H1 (cell line): ENCODE data around the gene SPATA13. TPM values are rescaled to one million over a fixed set of nuclear protein-coding genes. Genes with fewer than 3 reads are reported as not detected.

Experiments
- CTCF ChIA-PET: fragments of 300-600 bp; sonication (Branson Sonifier 250); formaldehyde crosslinking; loops from one replicate; lab custom pipeline; 2021; ENCODE audit not compliant: partially characterized antibody; lab: Charles Lee
- POLR2A ChIA-PET: fragments of 300-600 bp; sonication (Branson Sonifier 250); formaldehyde crosslinking; loops from one replicate; lab custom pipeline; 2021; ENCODE audit warnings: inconsistent platforms; ENCODE audit not compliant: partially characterized antibody; lab: Charles Lee
- DNase-seq, 2 experiments: peaks; one replicate each; pipeline versions ENCODE4 v3.0.0 to v3.0.0-alpha.2; 2010 to 2022; ENCODE audit warnings: low spot score in 2 of 2, low read depth in 1 of 2, mixed read lengths in 1 of 2
- FAIRE-seq: peaks from 2 replicates; lab custom pipeline; 2011; peaks lifted over from hg19 to GRCh38; lab: Jason Lieb, UNC
- H2AFZ ChIP-seq: 2 replicates; pipeline ENCODE4 v1.8.1; 2012; ENCODE audit warnings: low read length, inconsistent platforms
- H2AK5ac ChIP-seq: 2 replicates; pipeline ENCODE4 v1.6.1; 2013; ENCODE audit warnings: low read depth, low read length
- H2BK120ac ChIP-seq: replicated peaks from 2 replicates; pipeline ENCODE3; 2013; ENCODE audit warnings: low read depth, low read length, inconsistent platforms
- H2BK12ac ChIP-seq: 2 replicates; pipeline ENCODE4 v1.6.1; 2013; ENCODE audit warnings: low read depth, low read length
- H2BK15ac ChIP-seq: 2 replicates; pipeline ENCODE4 v1.6.1; 2013; ENCODE audit warnings: low read length
- H2BK20ac ChIP-seq: 2 replicates; pipeline ENCODE4 v1.6.1; 2013; ENCODE audit warnings: low read length
- H2BK5ac ChIP-seq: 2 replicates; pipeline ENCODE4 v1.6.1; 2013; ENCODE audit warnings: low read depth, low read length
- H3K14ac ChIP-seq: 2 replicates; pipeline ENCODE4 v1.6.1; 2013; ENCODE audit warnings: inconsistent platforms; ENCODE audit not compliant: insufficient read length
- H3K18ac ChIP-seq: 2 replicates; pipeline ENCODE4 v1.6.1; 2013; ENCODE audit warnings: low read length; ENCODE audit errors: extremely low read depth
- H3K23ac ChIP-seq: 2 replicates; pipeline ENCODE4 v1.6.1; 2013; ENCODE audit warnings: inconsistent platforms; ENCODE audit not compliant: insufficient read length
- H3K23me2 ChIP-seq: 2 replicates; pipeline ENCODE4 v1.6.1; 2013; ENCODE audit warnings: low read depth, low read length
- H3K27ac ChIP-seq: 2 replicates; pipeline ENCODE4 v1.6.1; 2011; ENCODE audit warnings: low read depth, low read length, inconsistent platforms
- H3K27me3 ChIP-seq, 4 experiments: replicated peaks in 1 of 4; 1 replicate in 1 of 4; 2 replicates in 3 of 4; pipeline versions ENCODE4 v1.6.1 to v1.8.1; 2011 to 2013; ENCODE audit warnings: low read length in 3 of 4, mild to moderate bottlenecking in 3 of 4, inconsistent platforms in 2 of 4, mixed read lengths in 2 of 4, moderate library complexity in 1 of 4; ENCODE audit not compliant: control insufficient read depth in 3 of 4, insufficient read depth in 3 of 4; ENCODE audit errors: extremely low read depth in 1 of 4
- H3K36me3 ChIP-seq, 4 experiments: 2 replicates each; pipeline versions ENCODE4 v1.6.1 to v1.8.1; 2011 to 2013; ENCODE audit warnings: mild to moderate bottlenecking in 4 of 4, low read length in 3 of 4, moderate library complexity in 2 of 4, control low read depth in 1 of 4, inconsistent platforms in 1 of 4; ENCODE audit not compliant: insufficient read depth in 4 of 4, control insufficient read depth in 2 of 4
- H3K4ac ChIP-seq: replicated peaks from 2 replicates; pipeline ENCODE3; 2013; ENCODE audit warnings: low read length, low read depth, mixed read lengths, inconsistent platforms; ENCODE audit not compliant: insufficient read length
- H3K4me1 ChIP-seq, 4 experiments: replicated peaks in 1 of 4; 1 replicate in 1 of 4; 2 replicates in 3 of 4; pipeline versions ENCODE4 v1.6.1 to v1.8.1; 2011 to 2013; ENCODE audit warnings: low read length in 3 of 4, inconsistent platforms in 2 of 4, mixed read lengths in 1 of 4; ENCODE audit not compliant: insufficient read depth in 4 of 4, control insufficient read depth in 3 of 4
- H3K4me2 ChIP-seq, 2 experiments: 2 replicates each; pipeline versions ENCODE4 v1.6.1 to v1.8.1; 2011 to 2013; ENCODE audit warnings: low read depth in 2 of 2, low read length in 2 of 2, control low read depth in 1 of 2, inconsistent platforms in 1 of 2, mild to moderate bottlenecking in 1 of 2; ENCODE audit not compliant: insufficient read depth in 1 of 2
- H3K4me3 ChIP-seq, 4 experiments: fragments of 200-600, 300-600 bp in 1 of 4; sonication (generic), shearing (Covaris generic), sonication (Bioruptor Twin) in 1 of 4; 2 replicates each; pipeline versions ENCODE4 v1.5.1 to v1.8.1; 2011 to 2016; ENCODE audit warnings: low read length in 4 of 4, low read depth in 3 of 4, control low read depth in 2 of 4, inconsistent platforms in 2 of 4, mild to moderate bottlenecking in 2 of 4, mixed read lengths in 1 of 4, moderate library complexity in 1 of 4; ENCODE audit not compliant: insufficient read depth in 2 of 4; ENCODE audit errors: extremely low read depth in 1 of 4
- H3K56ac ChIP-seq: replicated peaks from 2 replicates; pipeline ENCODE3; 2013; ENCODE audit warnings: low read depth, mild to moderate bottlenecking, mixed read lengths, low read length, inconsistent platforms; ENCODE audit not compliant: insufficient read length
- H3K79me1 ChIP-seq: 2 replicates; pipeline ENCODE4 v1.6.1; 2013; ENCODE audit warnings: low read depth, low read length, control low read depth
- H3K79me2 ChIP-seq, 2 experiments: 2 replicates each; pipeline versions ENCODE4 v1.6.1 to v1.8.1; 2012 to 2013; ENCODE audit warnings: low read length in 2 of 2, mild to moderate bottlenecking in 2 of 2, inconsistent platforms in 1 of 2; ENCODE audit not compliant: insufficient read depth in 2 of 2, control insufficient read depth in 1 of 2
- H3K9ac ChIP-seq, 4 experiments: replicated peaks in 1 of 4; 1 replicate in 1 of 4; 2 replicates in 3 of 4; pipeline versions ENCODE4 v1.6.1 to v1.8.1; 2011 to 2013; ENCODE audit warnings: low read depth in 3 of 4, low read length in 3 of 4, control low read depth in 2 of 4, mild to moderate bottlenecking in 2 of 4, moderate library complexity in 2 of 4, inconsistent platforms in 1 of 4; ENCODE audit errors: extremely low read depth in 1 of 4
- H3K9me3 ChIP-seq, 2 experiments: 2 replicates each; pipeline versions ENCODE4 v1.6.1 to v1.8.1; 2012 to 2013; ENCODE audit warnings: mild to moderate bottlenecking in 2 of 2, moderate library complexity in 2 of 2, control low read depth in 1 of 2, inconsistent platforms in 1 of 2, low read depth in 1 of 2, low read length in 1 of 2, mixed read lengths in 1 of 2; ENCODE audit not compliant: insufficient read depth in 2 of 2
- H4K20me1 ChIP-seq, 2 experiments: replicated peaks in 1 of 2; 2 replicates each; pipeline versions ENCODE3 to v1.8.1; 2011 to 2013; ENCODE audit warnings: inconsistent platforms in 2 of 2, low read length in 2 of 2, mild to moderate bottlenecking in 1 of 2; ENCODE audit not compliant: insufficient read depth in 2 of 2, control insufficient read depth in 1 of 2
- H4K5ac ChIP-seq: 2 replicates; pipeline ENCODE4 v1.6.1; 2013; ENCODE audit warnings: low read length, low read depth, mixed read lengths, inconsistent platforms; ENCODE audit not compliant: insufficient read length
- H4K8ac ChIP-seq: 2 replicates; pipeline ENCODE4 v1.8.0; 2013; ENCODE audit warnings: mild to moderate bottlenecking, moderate library complexity, low read length, inconsistent platforms; ENCODE audit not compliant: insufficient read depth; ENCODE audit errors: extremely low read depth
- H4K91ac ChIP-seq: replicated peaks from 2 replicates; pipeline ENCODE3; 2013; ENCODE audit warnings: low read length, mixed read lengths, inconsistent platforms; ENCODE audit not compliant: insufficient read length
- ASH2L ChIP-seq: fragments of 200-600, 300-600 bp; sonication (generic); IDR thresholded peaks from one replicate; pipeline ENCODE4 v1.7.1; 2017; ENCODE audit warnings: low read length
- BCL11A ChIP-seq, 2 experiments: IDR thresholded peaks; one replicate each; pipeline ENCODE4 v1.6.1; 2011; ENCODE audit warnings: low read depth in 2 of 2, low read length in 2 of 2, mild to moderate bottlenecking in 2 of 2
- BRCA1 ChIP-seq: IDR thresholded peaks from 2 replicates; pipeline ENCODE4 v1.6.1; 2012; ENCODE audit warnings: low read depth, low read length, improper control_type of control experiment
- CHD1 ChIP-seq: IDR thresholded peaks from 2 replicates; pipeline ENCODE4 v1.6.1; 2012; ENCODE audit warnings: low read depth, low read length, improper control_type of control experiment
- CHD2 ChIP-seq: IDR thresholded peaks from 2 replicates; pipeline ENCODE4 v1.6.1; 2012; ENCODE audit warnings: low read length, improper control_type of control experiment
- CREB1 ChIP-seq: IDR thresholded peaks from 2 replicates; pipeline ENCODE4 v1.6.1; 2012; ENCODE audit warnings: inconsistent platforms
- JUND ChIP-seq: IDR thresholded peaks from 2 replicates; pipeline ENCODE4 v1.6.1; 2011; ENCODE audit warnings: mild to moderate bottlenecking, improper control_type of control experiment, low read length
- KDM4A ChIP-seq: IDR thresholded peaks from one replicate; pipeline ENCODE4 v1.7.1; 2012; ENCODE audit warnings: low read depth, mild to moderate bottlenecking, moderate library complexity, low read length, inconsistent platforms; ENCODE audit not compliant: severe bottlenecking
- KDM5A ChIP-seq: fragments of 200-600 bp; IDR thresholded peaks from 2 replicates; pipeline ENCODE4 v1.7.1; 2012; ENCODE audit warnings: mild to moderate bottlenecking, low read length, inconsistent platforms, mixed read lengths
- MAFK ChIP-seq: IDR thresholded peaks from 2 replicates; pipeline ENCODE4 v1.6.1; 2012; ENCODE audit warnings: low read depth, mild to moderate bottlenecking, improper control_type of control experiment, low read length
- POLR2A ChIP-seq, 2 experiments: IDR thresholded peaks; 1 replicate in 1 of 2; 2 replicates in 1 of 2; pipeline ENCODE4 v1.6.1; 2011; ENCODE audit warnings: low read depth in 2 of 2, low read length in 2 of 2, mild to moderate bottlenecking in 2 of 2; ENCODE audit errors: control extremely low read depth in 1 of 2
- RAD21 ChIP-seq, 2 experiments: IDR thresholded peaks in 1 of 2; conservative IDR thresholded peaks in 1 of 2; 2 replicates each; pipeline ENCODE4 v1.6.1; 2011; ENCODE audit warnings: low read depth in 2 of 2, low read length in 2 of 2, improper control_type of control experiment in 1 of 2, inconsistent platforms in 1 of 2, mild to moderate bottlenecking in 1 of 2, moderate library complexity in 1 of 2
- RBBP5 ChIP-seq: IDR thresholded peaks from 2 replicates; pipeline ENCODE4 v1.7.1; 2012; ENCODE audit warnings: low read depth, mild to moderate bottlenecking, inconsistent platforms, low read length, moderate library complexity, borderline replicate concordance
- RNF2 ChIP-seq: fragments of 200-900, 300-1000 bp; sonication (generic); IDR thresholded peaks from 2 replicates; pipeline ENCODE4 v1.7.1; 2016; ENCODE audit warnings: borderline replicate concordance, low read depth, mild to moderate bottlenecking, antibody characterized with exemption, low read length; ENCODE audit not compliant: poor library complexity, severe bottlenecking; ENCODE audit errors: missing control alignments
- SIX5 ChIP-seq: IDR thresholded peaks from 2 replicates; pipeline ENCODE4 v1.6.1; 2011; ENCODE audit warnings: mild to moderate bottlenecking, low read depth, low read length
- SRF ChIP-seq: IDR thresholded peaks from 2 replicates; pipeline ENCODE4 v1.6.1; 2011; ENCODE audit warnings: mild to moderate bottlenecking, low read depth, low read length, moderate library complexity
- WGBS, 2 experiments: shearing (Covaris generic) in 1 of 2; methylation state at CpG; one replicate each; pipeline versions ENCODE4 v1.1.6 to v1.1.7; 2013 to 2015; ENCODE audit warnings: low lambda C conversion rate in 2 of 2, mixed read lengths in 2 of 2, inconsistent platforms in 1 of 2, low coverage in 1 of 2, missing lambda C conversion rate in 1 of 2; ENCODE audit not compliant: insufficient replicate concordance in 2 of 2, insufficient coverage in 1 of 2, insufficient read length in 1 of 2; ENCODE audit errors: extremely low coverage in 1 of 2, missing lambda C conversion rate in 1 of 2; 5-methylcytosine and 5-hydroxymethylcytosine counted together
- polyA plus RNA-seq, 7 experiments: library from polyadenylated mRNA; depleted of rRNA in 3 of 7; stranded (reverse) in 5 of 7; unstranded in 2 of 7; fragments of >200 nt in 5 of 7; fragments of 200-250 nt in 2 of 7; gene quantifications; 1 replicate in 5 of 7; 2 replicates in 1 of 7; 4 replicates in 1 of 7; pipeline versions ENCODE4 v1.2.1 to v1.2.3, GENCODE V29; 2011 to 2013; ENCODE audit warnings: missing spikeins in 2 of 7, mixed read lengths in 2 of 7
- total RNA-seq: library from RNA; stranded (reverse); fragmentation: NEBNext Ultra II Directional; extraction: Animal tissue kit (Norgen Biotek cat#: 25700); gene quantifications from 2 replicates; pipeline ENCODE4 v1.2.1, GENCODE V29; 2021

SPATA13 gene
- total and polyA plus RNA-seq, 2 of the 8 experiments (the other 6 are each of a cell fraction or from before 2014, with no cell fraction given), result 12.6 to 30.9 TPM

GRCh38 chr13:24209138-24209537 is 48.6 kb downstream of the SPATA13 start:
- Histone ChIP-seq H3K18ac (no peak overlapping the region), H3K14ac (no peak overlapping the region), H4K20me1 (peaks cover 0 to 5% of the 10 kb centered on the region in 2 experiments), H3K56ac (no peak overlapping the region), H3K4me2 (no peak overlapping the region), H3K4me1 (peaks cover 3 to 6% (median 5%) of the 10 kb centered on the region in 4 experiments; a peak in 4 of 7 replicates), H2BK15ac (no peak overlapping the region), H2BK120ac (no peak overlapping the region), H2BK20ac (no peak overlapping the region), H4K91ac (no peak overlapping the region), H3K27me3 (no peaks in the 10 kb centered on the region), H3K36me3 (no peaks in the 10 kb centered on the region), H3K9ac (no peak overlapping the region), H2AFZ (no peak overlapping the region), H3K23me2 (no peaks in the 10 kb centered on the region), H3K23ac (no peak overlapping the region), H4K8ac (no peak overlapping the region), H4K5ac (no peak overlapping the region), H2BK5ac (no peak overlapping the region), H3K9me3 (no peaks in the 10 kb centered on the region), H2AK5ac (no peak overlapping the region), H3K4me3 (no peak overlapping the region), H2BK12ac (no peak overlapping the region), H3K27ac (no peak overlapping the region), H3K79me1 (peaks cover 6% of the 10 kb centered on the region), H3K4ac (no peak overlapping the region), H3K79me2 (peaks cover 0 to 43% of the 10 kb centered on the region in 2 experiments; a peak in 3 of 4 replicates)
- FAIRE-seq (no peak), DNase-seq (no peak)
- WGBS, 2 experiments, result 89% methylated on average over 5 of the region's 5 CpGs; no CpG with 5 or more reads in 1 of the 2 experiments
- ChIA-PET POLR2A (no interaction called here), CTCF (interaction anchor here (0.9 to 1.2 kb wide), 2 partner anchors 167 to 189 kb away, joined by 3 read pairs; no protein-coding TSS in a partner anchor)
- TF ChIP-seq RBBP5 (no peak), ASH2L (no peak), SIX5 (no peak), RAD21 (IDR thresholded peaks at IDR 0.05 in 1 of 2, conservative IDR thresholded peaks at IDR 0.05 in 1 of 2; ENCODE audit: low read depth in 2 of 2, low read length in 2 of 2) (no peak), SRF (no peak), KDM5A (no peak), KDM4A (no peak), CHD2 (no peak), POLR2A (IDR thresholded peaks at IDR 0.05; ENCODE audit: control extremely low read depth in 1 of 2, low read depth in 2 of 2, low read length in 2 of 2) (no peak), CHD1 (no peak), JUND (no peak), BRCA1 (no peak), CREB1 (no peak), BCL11A (IDR thresholded peaks at IDR 0.05; ENCODE audit: low read depth in 2 of 2, low read length in 2 of 2) (no peak), RNF2 (no peak), MAFK (no peak)
